SK-N-SH (cell line): ENCODE results near the gene COLEC11.

Source experiments
- ELF1 ChIP-seq: IDR thresholded peaks from 2 replicates; pipeline ENCODE4 v1.4.0; 2012
- JUND ChIP-seq: IDR thresholded peaks from 2 replicates; pipeline ENCODE4 v1.4.0; 2012
- NFIC ChIP-seq: IDR thresholded peaks from 2 replicates; pipeline ENCODE4 v1.4.0; 2012; ENCODE audit warnings: borderline replicate concordance
- POLR2AphosphoS5 ChIP-seq: IDR thresholded peaks from 2 replicates; pipeline ENCODE4 v1.6.1; 2012; ENCODE audit warnings: low read depth, low read length
- RAD21 ChIP-seq: IDR thresholded peaks from 2 replicates; pipeline ENCODE4 v1.6.1; 2012; ENCODE audit warnings: mild to moderate bottlenecking, low read length
- TF ChIP-seq, protein P1 (sequence below): fragments of 200-600 bp; sonication (generic); IDR thresholded peaks from 2 replicates; pipeline ENCODE4 v1.6.1; 2017; ENCODE audit warnings: antibody characterized with exemption, mild to moderate bottlenecking, moderate library complexity
- TF ChIP-seq, protein P2 (sequence below): IDR thresholded peaks from 2 replicates; pipeline ENCODE4; 2012

DNA sequence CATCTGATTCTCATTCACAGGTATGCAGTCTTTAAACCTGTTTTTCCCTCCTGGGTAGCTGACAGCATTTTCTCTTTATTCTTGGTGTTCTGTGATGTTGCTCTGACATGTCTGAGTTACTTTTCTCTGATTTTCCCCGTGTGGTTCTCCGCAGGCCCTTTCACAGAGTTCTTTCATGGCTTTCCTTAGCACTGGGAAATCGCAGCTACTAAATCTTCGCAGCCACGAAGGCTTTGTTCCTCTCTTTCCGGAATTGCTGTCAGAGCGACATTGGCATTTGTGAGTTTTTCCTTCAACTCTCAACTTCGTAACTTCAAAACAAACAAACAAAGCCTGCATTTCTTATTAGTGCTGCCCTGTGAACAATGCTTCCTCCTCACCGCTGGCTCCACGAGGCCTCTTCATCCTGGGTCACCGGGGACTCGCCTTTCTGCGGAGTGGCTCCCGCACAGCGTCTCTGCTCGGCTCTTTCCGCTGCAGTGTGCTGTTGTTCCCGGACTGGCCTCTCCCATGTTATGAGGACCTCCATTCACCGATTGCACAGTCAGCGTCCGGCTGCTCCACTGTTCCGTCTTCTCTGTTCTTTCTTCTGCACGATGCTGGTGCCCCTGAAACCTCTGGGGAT lies 16.1 kb downstream of the COLEC11 start:
- TF ChIP-seq, protein P1, sequence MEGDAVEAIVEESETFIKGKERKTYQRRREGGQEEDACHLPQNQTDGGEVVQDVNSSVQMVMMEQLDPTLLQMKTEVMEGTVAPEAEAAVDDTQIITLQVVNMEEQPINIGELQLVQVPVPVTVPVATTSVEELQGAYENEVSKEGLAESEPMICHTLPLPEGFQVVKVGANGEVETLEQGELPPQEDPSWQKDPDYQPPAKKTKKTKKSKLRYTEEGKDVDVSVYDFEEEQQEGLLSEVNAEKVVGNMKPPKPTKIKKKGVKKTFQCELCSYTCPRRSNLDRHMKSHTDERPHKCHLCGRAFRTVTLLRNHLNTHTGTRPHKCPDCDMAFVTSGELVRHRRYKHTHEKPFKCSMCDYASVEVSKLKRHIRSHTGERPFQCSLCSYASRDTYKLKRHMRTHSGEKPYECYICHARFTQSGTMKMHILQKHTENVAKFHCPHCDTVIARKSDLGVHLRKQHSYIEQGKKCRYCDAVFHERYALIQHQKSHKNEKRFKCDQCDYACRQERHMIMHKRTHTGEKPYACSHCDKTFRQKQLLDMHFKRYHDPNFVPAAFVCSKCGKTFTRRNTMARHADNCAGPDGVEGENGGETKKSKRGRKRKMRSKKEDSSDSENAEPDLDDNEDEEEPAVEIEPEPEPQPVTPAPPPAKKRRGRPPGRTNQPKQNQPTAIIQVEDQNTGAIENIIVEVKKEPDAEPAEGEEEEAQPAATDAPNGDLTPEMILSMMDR, result no peak
- TF ChIP-seq POLR2AphosphoS5, result no peak
- no peak for TF ChIP-seq ELF1
- TF ChIP-seq, protein P2, sequence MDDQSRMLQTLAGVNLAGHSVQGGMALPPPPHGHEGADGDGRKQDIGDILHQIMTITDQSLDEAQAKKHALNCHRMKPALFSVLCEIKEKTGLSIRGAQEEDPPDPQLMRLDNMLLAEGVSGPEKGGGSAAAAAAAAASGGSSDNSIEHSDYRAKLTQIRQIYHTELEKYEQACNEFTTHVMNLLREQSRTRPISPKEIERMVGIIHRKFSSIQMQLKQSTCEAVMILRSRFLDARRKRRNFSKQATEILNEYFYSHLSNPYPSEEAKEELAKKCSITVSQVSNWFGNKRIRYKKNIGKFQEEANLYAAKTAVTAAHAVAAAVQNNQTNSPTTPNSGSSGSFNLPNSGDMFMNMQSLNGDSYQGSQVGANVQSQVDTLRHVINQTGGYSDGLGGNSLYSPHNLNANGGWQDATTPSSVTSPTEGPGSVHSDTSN, result no peak
- TF ChIP-seq NFIC, result no peak
- no peak for TF ChIP-seq JUND
- no peak for TF ChIP-seq RAD21
